Measurements from ENCODE around the gene NUP42. TPM values are rescaled to one million over a fixed set of nuclear protein-coding genes. Genes with fewer than 3 reads are reported as not detected.

NUP42 gene
- polyA plus RNA-seq, 2 donors = 17.3 to 19.2 TPM

DNA sequence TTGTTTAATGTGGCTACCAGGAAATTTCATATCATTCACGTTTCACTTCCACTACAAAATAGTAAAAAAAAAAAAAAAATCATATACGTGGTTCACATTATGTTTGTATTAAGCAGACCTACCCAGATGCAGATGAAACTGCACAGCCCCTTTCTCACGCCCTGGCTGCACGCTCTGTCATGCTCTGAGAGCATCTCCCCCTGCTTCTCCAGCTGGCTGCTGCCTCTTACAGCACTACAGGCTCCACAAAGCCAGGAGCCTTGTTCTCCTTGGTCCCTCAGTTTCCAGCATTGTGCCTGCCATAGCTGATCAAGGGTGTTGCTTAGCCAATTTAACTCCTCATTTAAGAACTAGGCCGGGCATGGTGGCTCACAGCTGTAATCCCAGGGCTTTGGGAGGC is 57.9 kb downstream of the NUP42 start:
- no peak overlapping the region for H3K4me3 ChIP-seq (ENCODE audit: low read depth in 1 of 2, low read length in 2 of 2)
- H3K4me1 ChIP-seq (ENCODE audit: control insufficient read depth in 2 of 2, insufficient read depth in 2 of 2, low read length in 1 of 2) = no peaks in the 10 kb centered on the region
- no peaks in the 10 kb centered on the region for H3K27me3 ChIP-seq (ENCODE audit: control insufficient read depth in 1 of 2, insufficient read depth in 2 of 2, low read length in 2 of 2)
- 60 to 65% methylated on average over 5 of the region's 5 CpGs for WGBS, 2 donors
- H3K27ac ChIP-seq (ENCODE audit: low read depth in 2 of 2, low read length in 1 of 2) = no peak overlapping the region
- no peaks in the 10 kb centered on the region for H3K36me3 ChIP-seq (ENCODE audit: control insufficient read depth in 2 of 2, insufficient read depth in 2 of 2, low read length in 1 of 2)
- H3K9me3 ChIP-seq (ENCODE audit: control insufficient read depth in 2 of 2, insufficient read depth in 1 of 2, low read depth in 1 of 2, low read length in 1 of 2) = no peaks in the 10 kb centered on the region

DNA sequence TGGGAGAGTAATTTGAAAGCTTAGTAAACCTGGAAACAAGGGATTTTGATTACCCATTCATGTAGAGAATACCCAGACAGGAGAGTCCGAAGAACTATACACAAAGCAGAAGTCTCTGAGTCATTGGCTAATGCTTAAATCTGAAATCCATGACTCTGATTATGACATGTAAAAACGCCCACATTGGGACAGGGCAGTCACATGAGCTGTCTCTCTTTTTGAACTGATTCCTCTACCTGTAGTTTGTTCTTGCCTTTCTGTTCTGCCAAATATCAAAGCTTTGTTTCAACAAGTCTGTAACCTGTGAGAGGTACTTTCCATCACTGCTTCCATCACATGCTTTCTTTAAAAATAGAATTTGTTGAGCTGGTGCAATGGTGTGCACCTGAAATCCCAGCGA is 60.5 kb downstream of the NUP42 start:
- peaks cover 0 to 2% of the 10 kb centered on the region in 2 donors for H3K4me1 ChIP-seq (ENCODE audit: control insufficient read depth in 2 of 2, insufficient read depth in 2 of 2, low read length in 1 of 2)
- no peaks in the 10 kb centered on the region for H3K36me3 ChIP-seq (ENCODE audit: control insufficient read depth in 2 of 2, insufficient read depth in 2 of 2, low read length in 1 of 2)
- peak overlapping the region in 1 of 2 donors; percentile 26 for H3K27ac ChIP-seq (ENCODE audit: low read depth in 2 of 2, low read length in 1 of 2)
- H3K4me3 ChIP-seq (ENCODE audit: low read depth in 1 of 2, low read length in 2 of 2) = no peak overlapping the region
- WGBS, 2 donors = 36 to 53% methylated on average over 3 of the region's 3 CpGs
- H3K9me3 ChIP-seq (ENCODE audit: control insufficient read depth in 2 of 2, insufficient read depth in 1 of 2, low read depth in 1 of 2, low read length in 1 of 2) = no peaks in the 10 kb centered on the region
- no peaks in the 10 kb centered on the region for H3K27me3 ChIP-seq (ENCODE audit: control insufficient read depth in 1 of 2, insufficient read depth in 2 of 2, low read length in 2 of 2)

DNA sequence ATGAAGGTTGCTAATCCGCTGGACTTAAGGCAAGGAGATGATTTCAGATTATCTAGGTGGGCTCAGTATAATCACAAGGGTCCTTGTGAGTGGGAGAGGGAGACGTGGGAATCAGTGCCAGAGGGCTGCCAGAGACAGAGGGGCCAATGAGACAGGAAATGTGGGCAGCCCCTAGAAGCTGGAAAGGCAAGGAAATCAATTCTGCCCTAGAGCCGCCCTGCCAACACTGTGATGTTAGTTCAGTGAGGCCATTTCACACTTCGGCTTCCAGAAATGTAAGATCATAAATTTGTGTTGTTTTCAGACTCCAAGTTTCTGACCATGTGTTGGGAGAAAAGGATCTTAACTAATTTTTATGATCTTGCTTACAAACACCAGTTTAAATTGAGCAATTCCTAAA is 61.1 kb downstream of the NUP42 start:
- H3K36me3 ChIP-seq (ENCODE audit: control insufficient read depth in 2 of 2, insufficient read depth in 2 of 2, low read length in 1 of 2) = no peaks in the 10 kb centered on the region
- H3K4me3 ChIP-seq (ENCODE audit: low read depth in 1 of 2, low read length in 2 of 2) = no peak overlapping the region
- H3K27ac ChIP-seq (ENCODE audit: low read depth in 2 of 2, low read length in 1 of 2) = peak overlapping the region; percentile 26 to 40
- no peaks in the 10 kb centered on the region for H3K9me3 ChIP-seq (ENCODE audit: control insufficient read depth in 2 of 2, insufficient read depth in 1 of 2, low read depth in 1 of 2, low read length in 1 of 2)
- H3K27me3 ChIP-seq (ENCODE audit: control insufficient read depth in 1 of 2, insufficient read depth in 2 of 2, low read length in 2 of 2) = no peaks in the 10 kb centered on the region
- peaks cover 3 to 4% of the 10 kb centered on the region in 2 donors for H3K4me1 ChIP-seq (ENCODE audit: control insufficient read depth in 2 of 2, insufficient read depth in 2 of 2, low read length in 1 of 2)
- WGBS, 2 donors = 52 to 61% methylated on average over 4 of the region's 4 CpGs

DNA sequence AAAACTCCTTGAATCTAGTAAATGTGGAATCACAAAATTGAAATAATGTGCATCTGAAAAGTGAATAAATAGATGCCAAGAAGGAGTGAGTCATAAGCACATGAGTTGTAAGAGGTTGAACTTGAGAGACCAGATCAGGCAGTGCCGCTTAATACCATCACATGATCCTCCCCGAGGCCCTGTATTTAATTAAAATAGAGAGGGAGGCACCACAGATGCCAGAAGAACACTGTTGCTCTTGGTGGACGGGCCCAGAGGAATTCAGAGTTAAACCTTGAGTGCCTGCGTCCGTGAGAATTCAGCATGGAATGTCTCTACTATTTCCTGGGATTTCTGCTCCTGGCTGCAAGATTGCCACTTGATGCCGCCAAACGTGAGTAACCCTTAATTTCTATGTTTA is 64.7 kb downstream of the NUP42 start, which contains the start of gene GPNMB:
Gene GPNMB (plus strand): TSS at position 221 of the 400 bp plus-strand sequence. CDS start 83 bp downstream, at position 304.
- peaks cover 3 to 4% of the 10 kb centered on the region in 2 donors for H3K4me1 ChIP-seq (ENCODE audit: control insufficient read depth in 2 of 2, insufficient read depth in 2 of 2, low read length in 1 of 2)
- H3K4me3 ChIP-seq (ENCODE audit: low read depth in 1 of 2, low read length in 2 of 2) = peak within 1 kb of the TSS; percentile 58 to 60
- H3K27ac ChIP-seq (ENCODE audit: low read depth in 2 of 2, low read length in 1 of 2) = peak within 1 kb of the TSS; percentile 62 to 76
- H3K9me3 ChIP-seq (ENCODE audit: control insufficient read depth in 2 of 2, insufficient read depth in 1 of 2, low read depth in 1 of 2, low read length in 1 of 2) = no peaks in the 10 kb centered on the region
- no peaks in the 10 kb centered on the region for H3K27me3 ChIP-seq (ENCODE audit: control insufficient read depth in 1 of 2, insufficient read depth in 2 of 2, low read length in 2 of 2)
- 26 to 42% methylated on average over 7 of the region's 7 CpGs for WGBS, 2 donors
- H3K36me3 ChIP-seq (ENCODE audit: control insufficient read depth in 2 of 2, insufficient read depth in 2 of 2, low read length in 1 of 2) = no peaks in the 10 kb centered on the region

DNA sequence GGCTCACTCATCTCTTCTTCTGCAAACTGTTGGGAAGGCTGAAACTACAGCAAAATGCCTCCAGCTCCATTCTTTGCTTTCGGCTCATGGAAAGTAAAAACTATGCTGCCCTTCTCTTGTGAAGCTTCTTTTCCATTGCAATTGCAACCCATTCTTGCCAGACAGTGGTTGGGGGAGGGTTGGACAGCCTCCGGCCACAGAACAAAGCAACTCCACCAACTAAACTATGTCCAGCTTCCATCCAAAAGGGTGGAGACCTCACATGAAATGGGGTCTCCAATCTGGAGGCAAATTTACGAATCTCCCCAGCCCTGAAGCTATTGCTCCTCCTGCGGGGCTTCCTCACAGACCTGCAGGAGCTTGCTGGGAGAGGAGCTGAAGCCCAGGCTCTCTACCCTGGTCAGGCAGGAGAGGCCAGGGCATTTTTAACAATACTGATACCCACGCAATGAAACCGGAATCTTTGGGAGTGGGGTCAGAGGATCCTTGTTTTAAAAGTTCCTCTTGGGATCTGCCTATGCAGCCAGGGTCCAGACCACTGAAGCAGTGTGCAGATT is 65.3 kb downstream of the NUP42 start:
- no peaks in the 10 kb centered on the region for H3K9me3 ChIP-seq (ENCODE audit: control insufficient read depth in 2 of 2, insufficient read depth in 1 of 2, low read depth in 1 of 2, low read length in 1 of 2)
- H3K27ac ChIP-seq (ENCODE audit: low read depth in 2 of 2, low read length in 1 of 2) = peak overlapping the region; percentile 62 to 76
- WGBS, 2 donors = 32 to 51% methylated on average over 6 of the region's 6 CpGs
- peaks cover 3 to 4% of the 10 kb centered on the region in 2 donors for H3K4me1 ChIP-seq (ENCODE audit: control insufficient read depth in 2 of 2, insufficient read depth in 2 of 2, low read length in 1 of 2)
- peak overlapping the region; percentile 58 to 60 for H3K4me3 ChIP-seq (ENCODE audit: low read depth in 1 of 2, low read length in 2 of 2)
- H3K27me3 ChIP-seq (ENCODE audit: control insufficient read depth in 1 of 2, insufficient read depth in 2 of 2, low read length in 2 of 2) = no peaks in the 10 kb centered on the region
- H3K36me3 ChIP-seq (ENCODE audit: control insufficient read depth in 2 of 2, insufficient read depth in 2 of 2, low read length in 1 of 2) = no peaks in the 10 kb centered on the region

DNA sequence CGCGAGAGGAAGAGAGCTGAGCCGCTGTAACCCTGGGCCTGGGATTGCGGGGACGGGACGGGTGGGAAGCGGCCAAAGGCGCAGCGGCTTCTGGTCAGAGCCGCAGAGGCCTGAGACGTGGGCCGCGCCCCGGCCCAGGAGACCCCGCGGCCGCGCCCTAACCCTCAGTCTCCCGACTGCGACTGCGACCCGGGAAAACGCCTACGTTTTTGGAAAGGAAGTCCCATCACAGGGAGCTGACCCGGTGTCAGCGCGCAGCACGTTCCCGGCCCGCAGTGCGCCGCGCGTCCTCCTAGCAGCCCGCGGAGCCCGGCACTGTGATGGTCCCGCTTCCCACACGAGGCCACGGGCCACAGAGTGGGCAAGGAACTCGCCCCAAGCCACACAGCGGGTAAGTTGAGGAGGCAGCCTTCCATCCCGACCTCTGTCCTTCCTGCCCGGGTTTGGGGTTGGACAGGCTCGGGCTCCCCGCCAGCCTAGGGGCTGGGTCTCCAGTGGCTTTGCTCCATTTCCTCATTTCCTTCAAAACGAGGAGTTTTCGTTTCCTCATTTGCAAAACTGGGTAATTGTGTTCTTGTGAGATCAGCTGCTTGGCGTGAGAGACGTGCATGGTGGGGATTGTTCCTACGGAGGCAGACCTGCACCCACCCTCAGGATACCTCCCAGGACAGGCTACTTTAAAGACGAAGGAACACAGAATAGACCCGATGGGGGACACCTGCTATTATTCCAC is 65.9 kb downstream of the NUP42 start:
- Histone ChIP-seq H3K4me1 (ENCODE audit: control insufficient read depth in 2 of 2, insufficient read depth in 2 of 2, low read length in 1 of 2) (peaks cover 3 to 4% of the 10 kb centered on the region in 2 donors), H3K27ac (ENCODE audit: low read depth in 2 of 2, low read length in 1 of 2) (peak overlapping the region; percentile 62 to 76), H3K36me3 (ENCODE audit: control insufficient read depth in 2 of 2, insufficient read depth in 2 of 2, low read length in 1 of 2) (no peaks in the 10 kb centered on the region), H3K9me3 (ENCODE audit: control insufficient read depth in 2 of 2, insufficient read depth in 1 of 2, low read depth in 1 of 2, low read length in 1 of 2) (no peaks in the 10 kb centered on the region), H3K4me3 (ENCODE audit: low read depth in 1 of 2, low read length in 2 of 2) (peak overlapping the region; percentile 58 to 60), H3K27me3 (ENCODE audit: control insufficient read depth in 1 of 2, insufficient read depth in 2 of 2, low read length in 2 of 2) (no peaks in the 10 kb centered on the region)
- 5 to 9% methylated on average over 49 to 53 of the region's 53 CpGs for WGBS, 2 donors

DNA sequence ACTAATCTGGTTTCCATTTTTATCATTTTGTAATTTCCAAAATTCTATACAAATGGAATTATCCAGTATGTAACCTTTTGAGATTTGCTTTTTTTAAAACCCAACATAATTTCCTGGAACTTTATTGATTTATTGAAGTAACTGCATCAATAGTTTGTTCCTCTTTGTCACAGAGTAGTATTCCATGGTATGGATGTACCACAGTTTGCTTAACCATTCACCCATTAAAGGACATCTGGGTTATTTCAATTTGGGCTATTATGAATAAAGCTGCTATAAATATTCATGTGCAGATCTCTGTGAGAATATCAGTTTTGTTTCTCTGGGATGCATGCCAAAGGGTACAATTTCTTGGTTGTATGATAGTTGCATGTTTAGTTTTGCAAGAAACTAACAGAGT is 67.6 kb downstream of the NUP42 start:
- H3K4me3 ChIP-seq (ENCODE audit: low read depth in 1 of 2, low read length in 2 of 2) = no peak overlapping the region
- peaks cover 0 to 2% of the 10 kb centered on the region in 2 donors for H3K36me3 ChIP-seq (ENCODE audit: control insufficient read depth in 2 of 2, insufficient read depth in 2 of 2, low read length in 1 of 2)
- H3K9me3 ChIP-seq (ENCODE audit: control insufficient read depth in 2 of 2, insufficient read depth in 1 of 2, low read depth in 1 of 2, low read length in 1 of 2) = no peaks in the 10 kb centered on the region
- no peak overlapping the region for H3K27ac ChIP-seq (ENCODE audit: low read depth in 2 of 2, low read length in 1 of 2)
- peaks cover 3 to 4% of the 10 kb centered on the region in 2 donors for H3K4me1 ChIP-seq (ENCODE audit: control insufficient read depth in 2 of 2, insufficient read depth in 2 of 2, low read length in 1 of 2)
- H3K27me3 ChIP-seq (ENCODE audit: control insufficient read depth in 1 of 2, insufficient read depth in 2 of 2, low read length in 2 of 2) = no peaks in the 10 kb centered on the region

Other genes starting within 250 kb of the NUP42 start
- gene HYCC1, start 167.9 kb upstream of the NUP42 start, polyA plus RNA-seq = 10 to 100 TPM in 1 of 2 donors, 1 to 10 TPM in 1; 7.8 to 11.7 TPM
- 10 to 100 TPM in 1 of 2 donors, 1 to 10 TPM in 1; 6.6 to 13.4 TPM for gene KLHL7, start 76.3 kb upstream of the NUP42 start, polyA plus RNA-seq
- gene GPNMB, start 64.7 kb downstream of the NUP42 start, polyA plus RNA-seq = 10 to 100 TPM; 30.6 to 55.0 TPM
- gene MALSU1, start 117.3 kb downstream of the NUP42 start, polyA plus RNA-seq = 10 to 100 TPM; 11.3 to 40.7 TPM